Measurements from ENCODE around the gene C11orf16. TPM values are rescaled to one million over a fixed set of nuclear protein-coding genes. Genes with fewer than 3 reads are reported as not detected.

The C11orf16 gene
- total RNA-seq, 2 experiments from 2014 or later = not detected

GRCh38 chr11:8908099-8908498 is 24.6 kb downstream of the C11orf16 start:
- POLR2A ChIA-PET = no interaction called here
- Mint-ChIP-seq H3K27me3 (no peaks in the 10 kb centered on the region), H3K9me3 (peaks cover 1% of the 10 kb centered on the region), H3K4me1 (ENCODE audit: low read depth) (peaks cover 27% of the 10 kb centered on the region), H3K4me3 (no peak overlapping the region), H3K27ac (no peak overlapping the region), H3K36me3 (ENCODE audit: low read depth) (peaks cover 5% of the 10 kb centered on the region)
- H3K36me3 ChIP-seq (ENCODE audit: insufficient read depth, low read length) = no peaks in the 10 kb centered on the region
- H3K4me1 ChIP-seq (ENCODE audit: insufficient read depth, low read length) = peaks cover 17% of the 10 kb centered on the region
- DNase-seq = no peak
- H3K27ac ChIP-seq (ENCODE audit: low read depth in 1 of 2, low read length in 2 of 2) = no peak overlapping the region
- no peaks in the 10 kb centered on the region for H3K27me3 ChIP-seq (ENCODE audit: control insufficient read depth in 1 of 2, insufficient read depth in 2 of 2, low read length in 2 of 2)
- no peak overlapping the region for H3K4me3 ChIP-seq (ENCODE audit: low read length)
- no peak for ATAC-seq (ENCODE audit: poor library complexity)
- TF ChIP-seq CTCF (IDR thresholded peaks at IDR 0.05) = no peak
- intact Hi-C loops (cut with DNase I, micrococcal nuclease) = no loop called here
- no peaks in the 10 kb centered on the region for H3K9me3 ChIP-seq (ENCODE audit: control insufficient read depth in 1 of 2, insufficient read depth in 1 of 2, low read length in 2 of 2)
- CTCF ChIA-PET = no interaction called here

DNA sequence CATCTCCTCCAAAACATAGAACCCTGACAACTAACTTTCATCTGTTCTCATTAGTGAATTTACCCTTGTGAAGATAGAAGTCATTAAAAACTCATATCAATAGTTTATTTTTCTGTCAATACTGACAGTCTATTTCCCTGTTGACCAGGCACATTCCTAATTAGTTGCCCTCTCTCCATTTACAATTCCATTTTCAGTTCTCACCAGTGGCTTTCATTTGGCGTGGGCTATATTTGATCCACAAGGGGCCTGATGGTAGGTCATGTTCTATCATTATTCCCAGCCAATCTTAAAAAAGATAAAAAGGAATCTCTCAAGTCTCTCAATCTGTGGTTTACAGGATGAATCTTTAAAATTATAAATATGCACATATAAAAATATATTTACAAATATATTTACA is 25.6 kb downstream of the C11orf16 start:
- H3K4me3 Mint-ChIP-seq = no peak overlapping the region
- no peaks in the 10 kb centered on the region for H3K27me3 Mint-ChIP-seq
- intact Hi-C loops (cut with DNase I, micrococcal nuclease) = no loop called here
- CTCF ChIA-PET = no interaction called here
- no peak for TF ChIP-seq CTCF (IDR thresholded peaks at IDR 0.05)
- no peaks in the 10 kb centered on the region for H3K36me3 ChIP-seq (ENCODE audit: insufficient read depth, low read length)
- no peaks in the 10 kb centered on the region for H3K27me3 ChIP-seq (ENCODE audit: control insufficient read depth in 1 of 2, insufficient read depth in 2 of 2, low read length in 2 of 2)
- peaks cover 16% of the 10 kb centered on the region for H3K4me1 ChIP-seq (ENCODE audit: insufficient read depth, low read length)
- H3K27ac Mint-ChIP-seq = no peak overlapping the region
- POLR2A ChIA-PET = no interaction called here
- no peak for ATAC-seq (ENCODE audit: poor library complexity)
- peaks cover 22% of the 10 kb centered on the region for H3K4me1 Mint-ChIP-seq (ENCODE audit: low read depth)
- no peak overlapping the region for H3K4me3 ChIP-seq (ENCODE audit: low read length)
- H3K27ac ChIP-seq (ENCODE audit: low read depth in 1 of 2, low read length in 2 of 2) = no peak overlapping the region
- peaks cover 5% of the 10 kb centered on the region for H3K36me3 Mint-ChIP-seq (ENCODE audit: low read depth)
- no peaks in the 10 kb centered on the region for H3K9me3 ChIP-seq (ENCODE audit: control insufficient read depth in 1 of 2, insufficient read depth in 1 of 2, low read length in 2 of 2)
- DNase-seq = no peak
- peaks cover 5% of the 10 kb centered on the region for H3K9me3 Mint-ChIP-seq

- no peak overlapping the region for H3K4me3 Mint-ChIP-seq
- H3K4me1 Mint-ChIP-seq (ENCODE audit: low read depth) = peaks cover 21% of the 10 kb centered on the region
- CTCF ChIA-PET = no interaction called here
- intact Hi-C loops (cut with DNase I, micrococcal nuclease) = no loop called here
- Histone ChIP-seq H3K27ac (ENCODE audit: low read depth in 1 of 2, low read length in 2 of 2) (no peak overlapping the region), H3K4me3 (ENCODE audit: low read length) (no peak overlapping the region), H3K36me3 (ENCODE audit: insufficient read depth, low read length) (no peaks in the 10 kb centered on the region), H3K27me3 (ENCODE audit: control insufficient read depth in 1 of 2, insufficient read depth in 2 of 2, low read length in 2 of 2) (no peaks in the 10 kb centered on the region), H3K4me1 (ENCODE audit: insufficient read depth, low read length) (peaks cover 11% of the 10 kb centered on the region), H3K9me3 (ENCODE audit: control insufficient read depth in 1 of 2, insufficient read depth in 1 of 2, low read length in 2 of 2) (no peaks in the 10 kb centered on the region)
- peaks cover 6% of the 10 kb centered on the region for H3K36me3 Mint-ChIP-seq (ENCODE audit: low read depth)
- peaks cover 9% of the 10 kb centered on the region for H3K9me3 Mint-ChIP-seq
- no peak for TF ChIP-seq CTCF (IDR thresholded peaks at IDR 0.05)
- DNase-seq (no peak), ATAC-seq (ENCODE audit: poor library complexity) (no peak)
- no peak overlapping the region for H3K27ac Mint-ChIP-seq
- H3K27me3 Mint-ChIP-seq = peaks cover 6% of the 10 kb centered on the region
- POLR2A ChIA-PET = no interaction called here
These were observed 27.1 kb downstream of the C11orf16 start for GRCh38 chr11:8905528-8906165.

Measured in CD4-positive, alpha-beta T cell (primary cell).